ENCODE data around the gene RUSC1.

Gene RUSC1

GRCh38 chr1:155379631-155380090 lies 59.0 kb downstream of the RUSC1 start:
- TF ChIP-seq, protein P1, sequence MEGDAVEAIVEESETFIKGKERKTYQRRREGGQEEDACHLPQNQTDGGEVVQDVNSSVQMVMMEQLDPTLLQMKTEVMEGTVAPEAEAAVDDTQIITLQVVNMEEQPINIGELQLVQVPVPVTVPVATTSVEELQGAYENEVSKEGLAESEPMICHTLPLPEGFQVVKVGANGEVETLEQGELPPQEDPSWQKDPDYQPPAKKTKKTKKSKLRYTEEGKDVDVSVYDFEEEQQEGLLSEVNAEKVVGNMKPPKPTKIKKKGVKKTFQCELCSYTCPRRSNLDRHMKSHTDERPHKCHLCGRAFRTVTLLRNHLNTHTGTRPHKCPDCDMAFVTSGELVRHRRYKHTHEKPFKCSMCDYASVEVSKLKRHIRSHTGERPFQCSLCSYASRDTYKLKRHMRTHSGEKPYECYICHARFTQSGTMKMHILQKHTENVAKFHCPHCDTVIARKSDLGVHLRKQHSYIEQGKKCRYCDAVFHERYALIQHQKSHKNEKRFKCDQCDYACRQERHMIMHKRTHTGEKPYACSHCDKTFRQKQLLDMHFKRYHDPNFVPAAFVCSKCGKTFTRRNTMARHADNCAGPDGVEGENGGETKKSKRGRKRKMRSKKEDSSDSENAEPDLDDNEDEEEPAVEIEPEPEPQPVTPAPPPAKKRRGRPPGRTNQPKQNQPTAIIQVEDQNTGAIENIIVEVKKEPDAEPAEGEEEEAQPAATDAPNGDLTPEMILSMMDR (IDR thresholded peaks at IDR 0.05; ENCODE audit: borderline replicate concordance, insufficient read depth, low read depth, low read length) = no peak

More at GRCh38 chr1:155379631-155380090, 59.0 kb downstream of the RUSC1 start:
- H3K4me3 ChIP-seq (ENCODE audit: low read depth, low read length) = no peak overlapping the region
